ENCODE results near the gene EFHD2. TPM values are rescaled to one million over a fixed set of nuclear protein-coding genes. Genes with fewer than 3 reads are reported as not detected.
"Not testable (repeated sequence)": the region's sequence is repeated elsewhere in the genome, so short reads cannot be mapped to it uniquely, and the experiment has no call there.

EFHD2 gene
- polyA plus RNA-seq, 1 donor: 9.2 TPM

DNA sequence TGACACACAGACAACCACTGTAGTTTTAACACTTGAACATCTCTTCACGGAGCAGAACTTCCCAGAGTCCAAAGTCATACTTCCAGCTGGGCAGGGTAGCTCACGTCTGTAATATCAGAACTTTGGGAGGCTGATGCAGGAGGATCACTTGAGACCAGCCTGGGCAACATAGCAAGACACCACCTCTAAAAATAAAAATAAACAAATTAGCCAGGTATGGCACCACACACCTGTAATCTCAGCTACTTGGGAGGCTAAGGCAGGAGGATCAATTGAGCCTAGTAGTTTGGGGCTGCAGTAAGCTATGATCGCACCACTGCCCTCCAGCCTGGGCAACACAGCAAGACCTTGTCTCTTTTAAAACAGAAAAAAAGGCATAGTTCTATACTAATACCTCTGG, 24.3 kb upstream of the EFHD2 start:
- DNase-seq: no peak

- DNase-seq: no peak
These were observed 23.4 kb upstream of the EFHD2 start for GRCh38 chr1:15386164-15386749.

- no peak for DNase-seq
These were observed 21.3 kb upstream of the EFHD2 start for GRCh38 chr1:15388201-15388880.

GRCh38 chr1:15389828-15390227, 19.9 kb upstream of the EFHD2 start:
- DNase-seq: not testable (repeated sequence)

DNA sequence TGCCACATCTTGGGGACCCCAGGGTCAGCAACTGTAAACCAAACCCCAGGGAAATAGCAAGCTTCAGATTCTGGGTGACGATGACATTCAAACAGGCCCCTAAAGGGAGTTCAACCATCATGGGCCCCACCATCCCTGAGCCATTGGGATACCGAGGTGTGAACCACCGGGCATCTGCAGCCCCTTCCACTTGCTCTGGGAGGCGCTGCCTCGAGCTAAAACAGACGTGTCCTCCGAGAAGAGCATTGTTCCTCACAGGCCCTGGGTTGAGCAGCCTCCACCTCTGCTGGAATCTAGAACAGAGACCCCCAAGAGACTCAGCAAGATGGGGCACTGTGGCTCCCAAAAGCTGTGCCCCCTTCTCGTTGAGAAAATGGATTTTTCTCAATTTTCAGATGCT, 19.0 kb upstream of the EFHD2 start:
- DNase-seq: no peak

DNA sequence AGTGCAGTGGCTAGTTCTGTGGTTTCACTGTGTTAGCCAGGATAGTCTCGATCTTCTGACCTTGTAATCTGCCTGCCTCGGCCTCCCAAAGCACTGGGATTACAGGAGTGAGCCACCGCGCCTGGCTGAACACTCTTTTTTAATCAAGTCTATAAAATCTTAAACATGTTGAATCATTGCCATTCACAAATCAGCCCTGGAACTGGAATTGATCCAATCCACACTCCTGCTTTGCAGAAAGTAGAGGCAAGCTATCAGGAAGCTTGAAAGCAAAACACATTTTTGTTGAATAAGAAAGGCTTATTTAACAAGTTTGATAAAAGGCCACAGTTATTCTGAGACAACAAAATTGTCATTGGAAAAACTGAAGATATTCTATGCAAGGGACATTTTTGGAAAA, 18.3 kb upstream of the EFHD2 start:
- no peak for DNase-seq

DNA sequence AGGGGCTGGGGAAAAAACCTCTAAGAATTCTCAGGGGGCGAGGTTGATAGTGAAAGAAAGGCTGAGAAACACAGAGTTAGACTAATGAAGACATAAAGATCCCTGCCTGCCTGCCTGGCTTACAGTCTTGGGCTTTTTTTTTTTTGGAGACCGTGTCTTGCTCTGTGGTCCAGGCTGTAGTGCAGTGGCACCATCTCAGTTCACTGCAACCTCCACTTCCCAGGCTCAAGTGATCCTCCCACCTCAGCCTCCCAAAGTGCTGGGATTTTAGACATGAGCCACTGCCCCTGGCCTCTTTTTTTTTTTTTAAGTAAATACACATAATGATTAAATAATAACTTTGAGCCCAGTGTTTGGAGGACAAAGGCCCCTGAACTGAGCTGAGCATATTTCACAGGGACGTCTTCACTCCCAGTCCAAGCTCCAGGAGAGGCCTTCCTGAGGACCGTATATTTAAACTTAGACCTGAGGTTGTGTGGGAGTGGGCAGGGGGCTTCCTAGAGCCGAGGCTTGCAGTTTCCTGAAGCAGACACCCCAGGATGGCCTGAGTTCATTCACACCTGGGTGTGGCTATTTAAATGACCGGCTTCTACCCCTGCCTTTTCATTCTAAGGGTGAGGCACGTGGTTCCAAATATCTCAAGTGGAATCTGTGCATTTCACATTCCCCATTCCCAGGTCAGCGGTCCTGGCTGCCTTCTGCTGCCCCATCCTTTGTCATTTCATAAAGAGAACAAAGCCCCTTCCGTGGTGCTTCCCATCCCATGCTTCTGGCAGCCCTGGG, 16.0 kb upstream of the EFHD2 start:
- no peak for DNase-seq

DNA sequence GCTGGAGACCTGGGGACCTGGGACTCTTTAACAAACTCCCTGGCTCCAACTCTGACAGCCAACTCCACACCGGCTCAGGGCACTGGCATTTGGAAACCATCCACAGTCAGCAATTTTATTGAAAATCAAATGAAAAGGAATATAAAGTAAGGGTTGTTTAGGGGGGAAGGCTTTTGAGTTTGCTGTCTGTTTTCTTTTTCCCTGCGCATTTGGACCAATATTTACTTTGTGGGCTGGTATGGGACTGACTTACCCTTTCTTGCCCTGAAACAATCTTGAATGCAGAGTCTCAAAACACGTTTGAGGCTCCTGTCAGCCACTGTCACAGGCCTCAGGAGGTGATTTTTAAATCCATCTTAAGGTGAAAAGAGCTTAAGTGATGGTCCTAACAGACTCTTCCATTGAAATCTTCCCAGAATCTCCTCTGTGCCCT, 15.4 kb upstream of the EFHD2 start:
- no peak for DNase-seq

DNA sequence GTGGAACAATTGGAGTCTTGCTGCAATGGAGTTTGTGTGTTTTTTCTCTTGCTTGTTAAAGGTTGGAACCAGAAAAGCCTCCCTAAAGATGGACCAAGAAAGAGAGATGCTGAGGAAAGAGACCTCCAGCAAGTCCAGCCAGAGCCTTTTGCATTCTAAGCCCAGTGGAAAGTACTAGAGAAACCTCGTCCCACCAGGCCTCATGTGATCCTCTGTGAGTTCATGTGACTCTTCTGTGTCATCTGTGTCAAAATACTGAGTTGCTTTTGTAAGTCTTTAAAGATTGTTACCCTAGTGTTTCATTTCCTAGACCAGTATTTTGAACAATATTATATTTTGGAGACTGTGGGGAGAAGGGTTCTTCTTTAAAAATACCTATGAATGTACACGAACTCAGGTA, 12.5 kb upstream of the EFHD2 start:
- DNase-seq: no peak

- DNase-seq: no peak
These were observed 10.0 kb upstream of the EFHD2 start for GRCh38 chr1:15399710-15400109.

- no peak for DNase-seq
These were observed 9.1 kb upstream of the EFHD2 start for GRCh38 chr1:15400627-15401026.

DNA sequence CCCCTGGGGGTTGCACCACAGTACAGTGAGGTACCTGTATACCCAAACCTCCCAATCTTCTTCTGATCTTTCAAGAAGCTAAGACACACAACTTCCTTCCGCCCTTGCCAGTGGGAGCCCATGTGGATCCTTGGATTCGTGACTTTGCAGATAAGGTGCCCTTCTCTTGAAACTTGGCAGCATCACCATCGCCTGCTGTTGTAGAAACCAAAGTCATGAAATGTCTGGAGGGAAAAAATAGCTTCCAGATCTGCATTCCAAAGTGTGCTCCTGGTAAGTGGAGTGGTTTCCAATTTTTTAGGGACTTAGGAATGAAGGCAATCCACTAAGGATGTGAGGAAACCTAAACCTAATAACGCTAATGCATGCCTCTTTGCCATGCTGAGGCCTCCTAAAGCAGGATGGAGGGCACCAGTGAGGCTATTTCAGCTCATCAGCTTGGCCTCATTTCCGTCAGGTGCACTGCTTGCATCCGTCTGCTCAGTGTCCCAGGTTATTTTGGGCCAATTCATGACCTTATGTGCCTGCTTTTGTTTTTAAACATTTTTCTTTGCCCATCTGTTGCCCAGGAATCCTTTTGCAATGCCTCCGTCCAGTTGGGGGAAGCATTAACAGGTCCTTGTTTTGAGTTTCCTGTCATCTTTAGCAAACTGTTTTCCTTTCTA, 8.2 kb upstream of the EFHD2 start:
- DNase-seq: no peak

- DNase-seq: no peak
These were observed 6.8 kb upstream of the EFHD2 start for GRCh38 chr1:15402809-15403450.

GRCh38 chr1:15403962-15404580, 5.6 kb upstream of the EFHD2 start:
- DNase-seq: no peak

DNA sequence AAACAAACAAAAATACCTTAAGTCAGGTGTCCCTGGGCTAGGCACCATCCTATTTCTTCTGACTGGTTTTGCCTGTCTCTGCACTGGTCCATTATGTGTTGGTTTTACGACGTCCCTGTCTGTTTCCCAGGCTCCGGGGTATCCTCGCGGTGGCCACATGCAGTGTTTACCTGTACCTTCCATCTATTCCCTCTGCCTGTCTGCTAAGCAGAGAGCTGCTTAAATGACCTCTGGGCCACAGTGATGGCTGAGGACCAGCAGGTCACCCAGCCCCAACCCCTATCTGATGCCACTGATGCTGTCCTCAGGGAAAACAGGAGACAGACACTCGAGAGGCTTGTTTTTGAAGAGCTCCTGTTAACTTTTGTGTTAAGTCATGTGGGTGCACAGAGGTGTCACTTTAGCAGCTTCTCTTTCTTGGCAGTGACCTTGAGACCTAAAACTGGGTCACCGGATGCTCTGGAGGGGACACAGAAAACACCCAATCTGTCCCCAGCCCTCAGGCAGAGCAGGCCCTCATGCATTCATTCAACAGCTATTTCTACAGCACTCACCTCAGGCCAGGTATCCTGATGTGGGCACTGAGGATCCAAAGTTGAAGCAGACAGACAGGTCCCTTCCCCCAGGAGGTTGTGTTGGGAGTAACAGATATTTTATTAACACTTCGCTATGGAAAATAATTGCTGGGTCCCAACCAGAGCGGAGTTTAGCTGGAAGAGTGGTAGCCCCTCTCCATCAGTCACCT, 4.4 kb upstream of the EFHD2 start:
- DNase-seq: no peak

DNA sequence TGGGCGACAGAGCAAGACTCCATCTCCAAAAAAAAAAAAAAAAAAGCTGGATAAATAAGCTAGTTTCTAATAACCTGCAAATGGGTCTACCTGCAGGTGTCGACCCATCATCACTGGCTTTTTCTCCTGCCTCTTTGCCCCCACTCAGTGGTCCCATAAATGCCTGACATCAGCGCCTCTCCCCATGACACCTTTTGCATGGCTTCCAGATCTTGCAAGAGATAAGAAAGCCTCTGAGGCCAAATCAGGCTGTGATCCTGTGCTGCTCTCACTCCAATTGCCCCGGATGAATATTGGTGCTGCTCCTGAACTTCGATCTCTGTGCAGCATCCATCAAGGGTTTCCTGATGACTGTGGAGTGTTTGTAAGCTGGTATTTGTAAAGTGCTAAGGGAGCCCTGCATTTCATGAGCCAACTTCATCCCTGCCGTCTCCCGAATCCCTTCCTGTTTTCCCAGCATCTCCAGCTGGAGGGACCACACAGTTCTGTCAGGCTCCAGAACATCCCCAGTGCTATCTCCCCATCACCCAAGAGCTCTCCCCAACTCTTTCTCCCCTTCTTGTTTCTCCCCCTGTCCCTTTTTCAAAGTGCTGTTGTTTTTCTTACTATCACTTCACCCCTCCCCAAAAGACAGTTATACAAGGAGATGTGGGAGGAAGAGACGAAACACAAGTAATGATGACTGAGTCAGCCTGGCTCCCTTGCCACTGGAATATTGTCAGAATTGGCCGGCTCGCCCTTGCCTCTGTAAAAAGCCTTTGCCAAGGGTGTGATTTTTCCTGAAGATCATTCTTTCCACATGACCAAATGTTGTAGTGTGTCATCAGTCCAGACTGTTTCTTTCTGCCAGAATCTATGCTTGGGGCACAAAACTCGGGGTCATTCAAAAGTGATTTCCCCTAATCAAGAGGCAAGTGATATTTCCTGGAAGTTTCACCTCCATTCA, 2.8 kb upstream of the EFHD2 start:
- DNase-seq: no peak

DNA sequence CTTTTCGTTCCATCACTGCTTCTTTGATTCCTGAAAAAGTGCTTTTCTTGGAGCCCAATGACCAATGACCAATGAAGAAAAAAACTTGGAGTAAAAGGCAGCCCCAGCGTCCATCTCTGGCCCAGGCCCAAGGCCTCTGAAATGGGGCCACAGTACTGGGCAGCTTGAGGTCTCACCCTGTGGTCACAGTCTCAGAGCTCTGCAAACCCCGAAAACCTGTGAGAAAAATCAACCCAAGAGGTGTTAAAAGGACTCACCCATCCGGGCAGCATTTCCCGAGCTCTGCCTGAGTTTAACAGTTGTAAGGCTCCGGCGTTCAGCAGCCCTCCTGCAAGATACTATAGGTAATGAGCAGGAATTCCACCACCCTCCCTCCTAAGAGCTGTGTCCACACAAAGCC, 2.1 kb upstream of the EFHD2 start:
- DNase-seq: no peak

DNA sequence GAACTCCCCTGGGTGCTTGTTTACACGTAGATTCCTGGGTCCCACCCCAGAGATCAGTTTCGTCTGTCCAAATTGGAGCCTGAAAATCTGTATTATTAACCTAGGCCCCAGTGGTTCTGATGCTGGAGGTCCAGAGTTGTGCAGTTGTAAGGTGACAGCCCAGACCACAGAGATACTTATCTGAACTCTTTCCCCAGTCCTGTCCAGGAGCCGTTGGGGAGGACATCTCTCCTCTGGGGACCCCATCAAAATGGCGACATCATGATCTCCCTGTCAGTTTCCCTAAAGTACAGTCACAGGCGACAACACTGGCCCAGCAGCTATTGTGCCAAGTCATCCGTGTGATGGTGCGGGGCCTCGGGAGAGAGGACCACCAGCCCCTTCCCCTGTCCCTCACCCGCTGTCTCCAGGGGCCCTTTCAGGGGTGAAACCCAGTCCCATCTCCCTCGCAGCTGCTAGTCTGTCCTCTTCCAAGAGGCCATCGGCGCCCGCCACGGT, 749 bp upstream of the EFHD2 start:
- DNase-seq: no peak

DNA sequence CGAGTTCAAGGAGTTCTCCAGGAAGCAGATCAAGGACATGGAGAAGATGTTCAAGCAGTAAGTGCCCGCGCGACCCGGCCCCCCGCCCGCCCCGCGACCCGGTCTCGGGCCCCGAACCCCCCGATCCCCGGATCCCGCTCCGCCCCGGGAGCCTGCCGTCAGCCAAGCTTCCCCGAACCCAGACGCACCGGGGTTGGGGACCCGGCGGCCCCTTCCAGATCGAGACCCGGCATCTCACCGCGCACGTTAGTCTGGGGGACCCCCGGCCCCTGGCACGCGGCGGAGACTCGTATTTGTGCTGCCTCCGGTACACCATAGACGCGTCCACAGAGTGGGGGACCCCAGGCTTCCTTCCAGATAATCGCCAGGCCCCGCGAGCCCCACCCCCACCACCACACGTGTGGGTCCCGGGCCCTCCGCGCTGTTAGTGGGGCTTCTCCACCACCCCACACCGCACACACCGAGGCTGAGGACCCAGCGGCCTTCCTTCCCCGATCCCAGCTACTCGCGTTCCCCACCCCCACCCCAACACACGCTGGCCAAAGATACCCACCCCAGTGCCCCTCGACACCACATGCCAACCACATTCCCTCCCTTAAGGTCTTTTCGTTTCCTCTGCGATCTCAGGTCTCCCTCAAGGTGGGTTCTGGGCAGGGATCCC, 665 bp downstream of the EFHD2 start:
- DNase-seq: no peak

All from left kidney (tissue), 2 donors.